H1 (cell line): ENCODE measurements around the gene ABHD10. TPM values are rescaled to one million over a fixed set of nuclear protein-coding genes. Genes with fewer than 3 reads are reported as not detected.

Source experiments
- CTCF ChIA-PET: fragments of 300-600 bp; sonication (Branson Sonifier 250); formaldehyde crosslinking; loops from one replicate; lab custom pipeline; 2021; ENCODE audit not compliant: partially characterized antibody; lab: Charles Lee
- POLR2A ChIA-PET: fragments of 300-600 bp; sonication (Branson Sonifier 250); formaldehyde crosslinking; loops from one replicate; lab custom pipeline; 2021; ENCODE audit warnings: inconsistent platforms; ENCODE audit not compliant: partially characterized antibody; lab: Charles Lee
- DNase-seq, 2 experiments: peaks; one replicate each; pipeline versions ENCODE4 v3.0.0 to v3.0.0-alpha.2; 2010 to 2022; ENCODE audit warnings: low spot score in 2 of 2, low read depth in 1 of 2, mixed read lengths in 1 of 2
- FAIRE-seq: peaks from 2 replicates; lab custom pipeline; 2011; peaks lifted over from hg19 to GRCh38; lab: Jason Lieb, UNC
- H2AFZ ChIP-seq: 2 replicates; pipeline ENCODE4 v1.8.1; 2012; ENCODE audit warnings: low read length, inconsistent platforms
- H2AK5ac ChIP-seq: 2 replicates; pipeline ENCODE4 v1.6.1; 2013; ENCODE audit warnings: low read depth, low read length
- H2BK120ac ChIP-seq: replicated peaks from 2 replicates; pipeline ENCODE3; 2013; ENCODE audit warnings: low read depth, low read length, inconsistent platforms
- H2BK12ac ChIP-seq: 2 replicates; pipeline ENCODE4 v1.6.1; 2013; ENCODE audit warnings: low read depth, low read length
- H2BK15ac ChIP-seq: 2 replicates; pipeline ENCODE4 v1.6.1; 2013; ENCODE audit warnings: low read length
- H2BK20ac ChIP-seq: 2 replicates; pipeline ENCODE4 v1.6.1; 2013; ENCODE audit warnings: low read length
- H2BK5ac ChIP-seq: 2 replicates; pipeline ENCODE4 v1.6.1; 2013; ENCODE audit warnings: low read depth, low read length
- H3K14ac ChIP-seq: 2 replicates; pipeline ENCODE4 v1.6.1; 2013; ENCODE audit warnings: inconsistent platforms; ENCODE audit not compliant: insufficient read length
- H3K18ac ChIP-seq: 2 replicates; pipeline ENCODE4 v1.6.1; 2013; ENCODE audit warnings: low read length; ENCODE audit errors: extremely low read depth
- H3K23ac ChIP-seq: 2 replicates; pipeline ENCODE4 v1.6.1; 2013; ENCODE audit warnings: inconsistent platforms; ENCODE audit not compliant: insufficient read length
- H3K23me2 ChIP-seq: 2 replicates; pipeline ENCODE4 v1.6.1; 2013; ENCODE audit warnings: low read depth, low read length
- H3K27ac ChIP-seq: 2 replicates; pipeline ENCODE4 v1.6.1; 2011; ENCODE audit warnings: low read depth, low read length, inconsistent platforms
- H3K27me3 ChIP-seq, 4 experiments: replicated peaks in 1 of 4; 1 replicate in 1 of 4; 2 replicates in 3 of 4; pipeline versions ENCODE4 v1.6.1 to v1.8.1; 2011 to 2013; ENCODE audit warnings: low read length in 3 of 4, mild to moderate bottlenecking in 3 of 4, inconsistent platforms in 2 of 4, mixed read lengths in 2 of 4, moderate library complexity in 1 of 4; ENCODE audit not compliant: control insufficient read depth in 3 of 4, insufficient read depth in 3 of 4; ENCODE audit errors: extremely low read depth in 1 of 4
- H3K36me3 ChIP-seq, 4 experiments: 2 replicates each; pipeline versions ENCODE4 v1.6.1 to v1.8.1; 2011 to 2013; ENCODE audit warnings: mild to moderate bottlenecking in 4 of 4, low read length in 3 of 4, moderate library complexity in 2 of 4, control low read depth in 1 of 4, inconsistent platforms in 1 of 4; ENCODE audit not compliant: insufficient read depth in 4 of 4, control insufficient read depth in 2 of 4
- H3K4ac ChIP-seq: replicated peaks from 2 replicates; pipeline ENCODE3; 2013; ENCODE audit warnings: low read length, low read depth, mixed read lengths, inconsistent platforms; ENCODE audit not compliant: insufficient read length
- H3K4me1 ChIP-seq, 4 experiments: replicated peaks in 1 of 4; 1 replicate in 1 of 4; 2 replicates in 3 of 4; pipeline versions ENCODE4 v1.6.1 to v1.8.1; 2011 to 2013; ENCODE audit warnings: low read length in 3 of 4, inconsistent platforms in 2 of 4, mixed read lengths in 1 of 4; ENCODE audit not compliant: insufficient read depth in 4 of 4, control insufficient read depth in 3 of 4
- H3K4me2 ChIP-seq, 2 experiments: 2 replicates each; pipeline versions ENCODE4 v1.6.1 to v1.8.1; 2011 to 2013; ENCODE audit warnings: low read depth in 2 of 2, low read length in 2 of 2, control low read depth in 1 of 2, inconsistent platforms in 1 of 2, mild to moderate bottlenecking in 1 of 2; ENCODE audit not compliant: insufficient read depth in 1 of 2
- H3K4me3 ChIP-seq, 4 experiments: fragments of 200-600, 300-600 bp in 1 of 4; sonication (generic), shearing (Covaris generic), sonication (Bioruptor Twin) in 1 of 4; 2 replicates each; pipeline versions ENCODE4 v1.5.1 to v1.8.1; 2011 to 2016; ENCODE audit warnings: low read length in 4 of 4, low read depth in 3 of 4, control low read depth in 2 of 4, inconsistent platforms in 2 of 4, mild to moderate bottlenecking in 2 of 4, mixed read lengths in 1 of 4, moderate library complexity in 1 of 4; ENCODE audit not compliant: insufficient read depth in 2 of 4; ENCODE audit errors: extremely low read depth in 1 of 4
- H3K56ac ChIP-seq: replicated peaks from 2 replicates; pipeline ENCODE3; 2013; ENCODE audit warnings: low read depth, mild to moderate bottlenecking, mixed read lengths, low read length, inconsistent platforms; ENCODE audit not compliant: insufficient read length
- H3K79me1 ChIP-seq: 2 replicates; pipeline ENCODE4 v1.6.1; 2013; ENCODE audit warnings: low read depth, low read length, control low read depth
- H3K79me2 ChIP-seq, 2 experiments: 2 replicates each; pipeline versions ENCODE4 v1.6.1 to v1.8.1; 2012 to 2013; ENCODE audit warnings: low read length in 2 of 2, mild to moderate bottlenecking in 2 of 2, inconsistent platforms in 1 of 2; ENCODE audit not compliant: insufficient read depth in 2 of 2, control insufficient read depth in 1 of 2
- H3K9ac ChIP-seq, 4 experiments: replicated peaks in 1 of 4; 1 replicate in 1 of 4; 2 replicates in 3 of 4; pipeline versions ENCODE4 v1.6.1 to v1.8.1; 2011 to 2013; ENCODE audit warnings: low read depth in 3 of 4, low read length in 3 of 4, control low read depth in 2 of 4, mild to moderate bottlenecking in 2 of 4, moderate library complexity in 2 of 4, inconsistent platforms in 1 of 4; ENCODE audit errors: extremely low read depth in 1 of 4
- H3K9me3 ChIP-seq, 2 experiments: 2 replicates each; pipeline versions ENCODE4 v1.6.1 to v1.8.1; 2012 to 2013; ENCODE audit warnings: mild to moderate bottlenecking in 2 of 2, moderate library complexity in 2 of 2, control low read depth in 1 of 2, inconsistent platforms in 1 of 2, low read depth in 1 of 2, low read length in 1 of 2, mixed read lengths in 1 of 2; ENCODE audit not compliant: insufficient read depth in 2 of 2
- H4K20me1 ChIP-seq, 2 experiments: replicated peaks in 1 of 2; 2 replicates each; pipeline versions ENCODE3 to v1.8.1; 2011 to 2013; ENCODE audit warnings: inconsistent platforms in 2 of 2, low read length in 2 of 2, mild to moderate bottlenecking in 1 of 2; ENCODE audit not compliant: insufficient read depth in 2 of 2, control insufficient read depth in 1 of 2
- H4K5ac ChIP-seq: 2 replicates; pipeline ENCODE4 v1.6.1; 2013; ENCODE audit warnings: low read length, low read depth, mixed read lengths, inconsistent platforms; ENCODE audit not compliant: insufficient read length
- H4K8ac ChIP-seq: 2 replicates; pipeline ENCODE4 v1.8.0; 2013; ENCODE audit warnings: mild to moderate bottlenecking, moderate library complexity, low read length, inconsistent platforms; ENCODE audit not compliant: insufficient read depth; ENCODE audit errors: extremely low read depth
- H4K91ac ChIP-seq: replicated peaks from 2 replicates; pipeline ENCODE3; 2013; ENCODE audit warnings: low read length, mixed read lengths, inconsistent platforms; ENCODE audit not compliant: insufficient read length
- GABPA ChIP-seq: IDR thresholded peaks from 2 replicates; pipeline ENCODE4 v1.6.1; 2011; ENCODE audit warnings: mild to moderate bottlenecking, low read length, moderate library complexity, borderline replicate concordance; ENCODE audit not compliant: insufficient read depth
- HDAC6 ChIP-seq: IDR thresholded peaks from one replicate; pipeline ENCODE4 v1.7.1; 2012; ENCODE audit warnings: low read depth, mild to moderate bottlenecking, inconsistent platforms, low read length, moderate library complexity
- SIRT6 ChIP-seq: IDR thresholded peaks from one replicate; pipeline ENCODE4 v1.7.1; 2012; ENCODE audit warnings: low read length, inconsistent platforms
- SUZ12 ChIP-seq: fragments of 200-600 bp; sonication (generic); IDR thresholded peaks from 2 replicates; pipeline ENCODE4 v1.6.1; 2012; ENCODE audit warnings: mild to moderate bottlenecking, inconsistent platforms, low read length, moderate library complexity, mixed read lengths
- TCF12 ChIP-seq: IDR thresholded peaks from 2 replicates; pipeline ENCODE4 v1.6.1; 2011; ENCODE audit warnings: low read depth, mild to moderate bottlenecking, low read length
- WGBS, 2 experiments: shearing (Covaris generic) in 1 of 2; methylation state at CpG; one replicate each; pipeline versions ENCODE4 v1.1.6 to v1.1.7; 2013 to 2015; ENCODE audit warnings: low lambda C conversion rate in 2 of 2, mixed read lengths in 2 of 2, inconsistent platforms in 1 of 2, low coverage in 1 of 2, missing lambda C conversion rate in 1 of 2; ENCODE audit not compliant: insufficient replicate concordance in 2 of 2, insufficient coverage in 1 of 2, insufficient read length in 1 of 2; ENCODE audit errors: extremely low coverage in 1 of 2, missing lambda C conversion rate in 1 of 2; 5-methylcytosine and 5-hydroxymethylcytosine counted together
- polyA plus RNA-seq, 7 experiments: library from polyadenylated mRNA; depleted of rRNA in 3 of 7; stranded (reverse) in 5 of 7; unstranded in 2 of 7; fragments of >200 nt in 5 of 7; fragments of 200-250 nt in 2 of 7; gene quantifications; 1 replicate in 5 of 7; 2 replicates in 1 of 7; 4 replicates in 1 of 7; pipeline versions ENCODE4 v1.2.1 to v1.2.3, GENCODE V29; 2011 to 2013; ENCODE audit warnings: missing spikeins in 2 of 7, mixed read lengths in 2 of 7
- total RNA-seq: library from RNA; stranded (reverse); fragmentation: NEBNext Ultra II Directional; extraction: Animal tissue kit (Norgen Biotek cat#: 25700); gene quantifications from 2 replicates; pipeline ENCODE4 v1.2.1, GENCODE V29; 2021

The ABHD10 gene
- total and polyA plus RNA-seq, 2 of the 8 experiments (the other 6 are each of a cell fraction or from before 2014, with no cell fraction given) = 10.9 to 24.6 TPM

DNA sequence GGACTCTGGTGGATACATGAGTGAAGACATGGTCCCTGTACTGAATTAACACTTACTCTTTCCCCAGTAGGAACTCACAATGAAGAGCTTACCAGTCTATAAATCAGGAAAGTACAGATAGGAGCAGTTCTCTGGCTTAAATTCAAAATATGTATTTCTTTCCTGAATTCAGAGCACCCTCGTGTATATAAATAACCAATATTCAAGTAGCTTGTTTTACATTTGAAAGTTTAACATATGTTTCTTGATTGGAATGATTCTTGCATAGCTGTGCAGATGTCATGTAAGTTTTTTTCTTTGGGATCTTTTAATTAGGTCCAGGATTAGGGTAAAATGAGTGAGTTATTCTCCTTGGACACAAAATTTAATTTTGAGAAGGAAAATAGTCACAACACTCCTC is 40.9 kb downstream of the ABHD10 start:
- H3K4me1 ChIP-seq = no peaks in the 10 kb centered on the region
- no peaks in the 10 kb centered on the region for H3K27me3 ChIP-seq
- no peak overlapping the region for H3K9ac ChIP-seq
- H3K23me2 ChIP-seq = no peaks in the 10 kb centered on the region
- no peak overlapping the region for H2BK20ac ChIP-seq
- H3K79me1 ChIP-seq = no peaks in the 10 kb centered on the region
- H2BK120ac ChIP-seq = no peak overlapping the region
- H4K91ac ChIP-seq = no peak overlapping the region
- no peak overlapping the region for H3K18ac ChIP-seq
- H3K14ac ChIP-seq = no peak overlapping the region
- no peak overlapping the region for H2BK15ac ChIP-seq
- no peak overlapping the region for H3K56ac ChIP-seq
- H3K79me2 ChIP-seq = no peaks in the 10 kb centered on the region
- no peak overlapping the region for H3K23ac ChIP-seq
- no peaks in the 10 kb centered on the region for H3K9me3 ChIP-seq
- H2BK5ac ChIP-seq = no peak overlapping the region
- H2AK5ac ChIP-seq = no peak overlapping the region
- ChIA-PET CTCF (interaction anchor here (0.5 to 4.2 kb wide), 3 partner anchors 16 to 52 kb away, joined by 3 to 13 read pairs (median 5); no protein-coding TSS in a partner anchor), POLR2A (no interaction called here)
- no peak overlapping the region for H3K27ac ChIP-seq
- no peak overlapping the region for H3K4ac ChIP-seq
- WGBS, 2 experiments = 89% methylated on average over 1 of the region's 1 CpG; no CpG with 5 or more reads in 1 of the 2 experiments
- H2BK12ac ChIP-seq = no peak overlapping the region
- DNase-seq (no peak), FAIRE-seq (no peak)
- H4K8ac ChIP-seq = no peak overlapping the region
- no peak overlapping the region for H3K4me2 ChIP-seq
- no peak overlapping the region for H4K5ac ChIP-seq
- H3K36me3 ChIP-seq = no peaks in the 10 kb centered on the region
- no peaks in the 10 kb centered on the region for H4K20me1 ChIP-seq
- no peak overlapping the region for H3K4me3 ChIP-seq
- H2AFZ ChIP-seq = no peak overlapping the region
- no peak for TF ChIP-seq SIRT6
- TF ChIP-seq SUZ12 = no peak
- no peak for TF ChIP-seq HDAC6
- no peak for TF ChIP-seq GABPA
- TF ChIP-seq TCF12 = no peak
